Measurements from ENCODE around the gene BMS1. TPM values are rescaled to one million over a fixed set of nuclear protein-coding genes. Genes with fewer than 3 reads are reported as not detected.

The BMS1 gene
- total RNA-seq, 1 experiment from 2014 or later = 32.3 TPM

DNA sequence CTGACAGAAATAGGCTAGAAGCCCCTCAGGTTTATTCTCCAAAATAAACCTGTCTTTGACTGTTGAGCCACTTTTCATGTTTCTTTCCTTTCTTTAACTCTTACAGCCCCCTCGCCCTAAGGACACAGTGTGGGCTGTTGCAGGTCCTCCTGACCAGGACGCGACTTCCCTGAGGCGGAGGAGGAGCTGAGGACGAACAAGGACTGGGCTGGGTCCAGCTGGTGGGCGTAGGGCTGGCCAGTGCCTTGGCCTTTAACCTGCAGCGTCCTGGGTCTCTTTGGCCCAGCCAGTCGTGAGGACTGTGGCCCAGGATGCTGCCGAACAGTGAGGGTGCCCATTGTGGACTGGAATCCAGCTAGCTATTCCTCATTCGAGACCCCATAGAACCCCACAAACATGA is 13.4 kb upstream of the BMS1 start:
- Histone ChIP-seq H3K36me3 (ENCODE audit: control insufficient read depth, insufficient read depth, low read length) (no peaks in the 10 kb centered on the region), H3K27me3 (ENCODE audit: control insufficient read depth, insufficient read depth, low read length) (peaks cover 8% of the 10 kb centered on the region), H3K4me1 (ENCODE audit: control insufficient read depth, insufficient read depth, low read length) (no peaks in the 10 kb centered on the region; the same call in 1 of the 2 replicates), H3K27ac (ENCODE audit: low read length) (no peak overlapping the region), H3K4me3 (ENCODE audit: low read depth in 2 of 2, low read length in 2 of 2) (peak overlapping the region in 1 of 2 experiments; percentile 66; a peak in 3 of 4 replicates), H3K9me3 (ENCODE audit: control insufficient read depth, insufficient read depth, low read depth, low read length) (no peaks in the 10 kb centered on the region)
- CTCF ChIA-PET = no interaction called here
- ATAC-seq (no peak; the same call in 1 of the 2 replicates), DNase-seq (ENCODE audit: low read depth, low spot score) (no peak)
- in situ Hi-C loops (cut with HindIII; ENCODE audit: low pct_unique_long_range_greater_than_20kb, low sequenced_read_pairs) (no loop called here), intact Hi-C loops (cut with micrococcal nuclease; ENCODE audit: unreplicated experiment) (no loop called here)
- POLR2A ChIA-PET = no interaction called here
- TF ChIP-seq SIN3A (IDR thresholded peaks at IDR 0.05; ENCODE audit: borderline replicate concordance, insufficient read depth, low read depth, low read length) (no peak), POLR2AphosphoS5 (IDR thresholded peaks at IDR 0.05; ENCODE audit: low read depth, low read length) (no peak), TCF7L2 (IDR thresholded peaks at IDR 0.05; ENCODE audit: low read depth, low read length) (no peak)
- TF ChIP-seq, protein P1, sequence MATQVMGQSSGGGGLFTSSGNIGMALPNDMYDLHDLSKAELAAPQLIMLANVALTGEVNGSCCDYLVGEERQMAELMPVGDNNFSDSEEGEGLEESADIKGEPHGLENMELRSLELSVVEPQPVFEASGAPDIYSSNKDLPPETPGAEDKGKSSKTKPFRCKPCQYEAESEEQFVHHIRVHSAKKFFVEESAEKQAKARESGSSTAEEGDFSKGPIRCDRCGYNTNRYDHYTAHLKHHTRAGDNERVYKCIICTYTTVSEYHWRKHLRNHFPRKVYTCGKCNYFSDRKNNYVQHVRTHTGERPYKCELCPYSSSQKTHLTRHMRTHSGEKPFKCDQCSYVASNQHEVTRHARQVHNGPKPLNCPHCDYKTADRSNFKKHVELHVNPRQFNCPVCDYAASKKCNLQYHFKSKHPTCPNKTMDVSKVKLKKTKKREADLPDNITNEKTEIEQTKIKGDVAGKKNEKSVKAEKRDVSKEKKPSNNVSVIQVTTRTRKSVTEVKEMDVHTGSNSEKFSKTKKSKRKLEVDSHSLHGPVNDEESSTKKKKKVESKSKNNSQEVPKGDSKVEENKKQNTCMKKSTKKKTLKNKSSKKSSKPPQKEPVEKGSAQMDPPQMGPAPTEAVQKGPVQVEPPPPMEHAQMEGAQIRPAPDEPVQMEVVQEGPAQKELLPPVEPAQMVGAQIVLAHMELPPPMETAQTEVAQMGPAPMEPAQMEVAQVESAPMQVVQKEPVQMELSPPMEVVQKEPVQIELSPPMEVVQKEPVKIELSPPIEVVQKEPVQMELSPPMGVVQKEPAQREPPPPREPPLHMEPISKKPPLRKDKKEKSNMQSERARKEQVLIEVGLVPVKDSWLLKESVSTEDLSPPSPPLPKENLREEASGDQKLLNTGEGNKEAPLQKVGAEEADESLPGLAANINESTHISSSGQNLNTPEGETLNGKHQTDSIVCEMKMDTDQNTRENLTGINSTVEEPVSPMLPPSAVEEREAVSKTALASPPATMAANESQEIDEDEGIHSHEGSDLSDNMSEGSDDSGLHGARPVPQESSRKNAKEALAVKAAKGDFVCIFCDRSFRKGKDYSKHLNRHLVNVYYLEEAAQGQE (IDR thresholded peaks at IDR 0.05; ENCODE audit: insufficient read depth in 1 of 2, low read depth in 2 of 2, low read length in 1 of 2) = no peak
- TF ChIP-seq, protein P2, sequence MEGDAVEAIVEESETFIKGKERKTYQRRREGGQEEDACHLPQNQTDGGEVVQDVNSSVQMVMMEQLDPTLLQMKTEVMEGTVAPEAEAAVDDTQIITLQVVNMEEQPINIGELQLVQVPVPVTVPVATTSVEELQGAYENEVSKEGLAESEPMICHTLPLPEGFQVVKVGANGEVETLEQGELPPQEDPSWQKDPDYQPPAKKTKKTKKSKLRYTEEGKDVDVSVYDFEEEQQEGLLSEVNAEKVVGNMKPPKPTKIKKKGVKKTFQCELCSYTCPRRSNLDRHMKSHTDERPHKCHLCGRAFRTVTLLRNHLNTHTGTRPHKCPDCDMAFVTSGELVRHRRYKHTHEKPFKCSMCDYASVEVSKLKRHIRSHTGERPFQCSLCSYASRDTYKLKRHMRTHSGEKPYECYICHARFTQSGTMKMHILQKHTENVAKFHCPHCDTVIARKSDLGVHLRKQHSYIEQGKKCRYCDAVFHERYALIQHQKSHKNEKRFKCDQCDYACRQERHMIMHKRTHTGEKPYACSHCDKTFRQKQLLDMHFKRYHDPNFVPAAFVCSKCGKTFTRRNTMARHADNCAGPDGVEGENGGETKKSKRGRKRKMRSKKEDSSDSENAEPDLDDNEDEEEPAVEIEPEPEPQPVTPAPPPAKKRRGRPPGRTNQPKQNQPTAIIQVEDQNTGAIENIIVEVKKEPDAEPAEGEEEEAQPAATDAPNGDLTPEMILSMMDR (IDR thresholded peaks at IDR 0.05) = no peak
- BruUV-seq (replicated peaks) = no TSS peak

DNA sequence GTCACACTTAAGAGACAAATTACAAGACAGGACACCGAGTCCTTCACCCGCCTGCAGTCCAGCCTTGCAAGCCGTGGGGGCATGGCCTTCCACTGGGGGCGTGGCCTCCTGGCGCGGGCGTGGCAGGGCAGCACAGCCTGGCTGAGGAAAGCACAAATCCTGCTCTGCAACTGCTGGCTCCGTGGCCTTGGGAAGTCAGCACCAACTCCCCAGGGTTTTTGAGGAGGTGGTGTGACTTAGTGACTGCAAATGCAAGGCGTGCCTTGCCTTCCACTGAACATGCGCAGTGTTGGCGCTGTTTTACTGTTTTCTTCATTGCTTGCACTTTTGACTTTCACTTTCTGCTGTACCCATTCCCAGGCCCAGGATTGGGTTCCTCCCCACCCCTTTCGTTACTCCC is 12.9 kb upstream of the BMS1 start:
- H3K27ac ChIP-seq (ENCODE audit: low read length) = peak overlapping the region; percentile 26; the same call in 1 of the 2 replicates
- H3K36me3 ChIP-seq (ENCODE audit: control insufficient read depth, insufficient read depth, low read length) = no peaks in the 10 kb centered on the region
- no peak for DNase-seq (ENCODE audit: low read depth, low spot score)
- POLR2A ChIA-PET = no interaction called here
- TF ChIP-seq TCF7L2 (IDR thresholded peaks at IDR 0.05; ENCODE audit: low read depth, low read length) = no peak
- no peak for TF ChIP-seq POLR2AphosphoS5 (IDR thresholded peaks at IDR 0.05; ENCODE audit: low read depth, low read length)
- TF ChIP-seq, protein P1 (IDR thresholded peaks at IDR 0.05; ENCODE audit: insufficient read depth in 1 of 2, low read depth in 2 of 2, low read length in 1 of 2) = no peak
- no peak for TF ChIP-seq SIN3A (IDR thresholded peaks at IDR 0.05; ENCODE audit: borderline replicate concordance, insufficient read depth, low read depth, low read length)
- TF ChIP-seq, protein P2 (IDR thresholded peaks at IDR 0.05) = no peak
- CTCF ChIA-PET = no interaction called here
- peak; percentile 92 for ATAC-seq
- BruUV-seq (replicated peaks) = no TSS peak
- in situ Hi-C loops (cut with HindIII; ENCODE audit: low pct_unique_long_range_greater_than_20kb, low sequenced_read_pairs) = no loop called here
- peaks cover 6% of the 10 kb centered on the region for H3K27me3 ChIP-seq (ENCODE audit: control insufficient read depth, insufficient read depth, low read length)
- peak overlapping the region; percentile 40 to 66 for H3K4me3 ChIP-seq (ENCODE audit: low read depth in 2 of 2, low read length in 2 of 2)
- no peaks in the 10 kb centered on the region for H3K9me3 ChIP-seq (ENCODE audit: control insufficient read depth, insufficient read depth, low read depth, low read length)
- no peaks in the 10 kb centered on the region; the same call in 1 of the 2 replicates for H3K4me1 ChIP-seq (ENCODE audit: control insufficient read depth, insufficient read depth, low read length)
- intact Hi-C loops (cut with micrococcal nuclease; ENCODE audit: unreplicated experiment) = no loop called here
